Stomach smooth muscle (tissue), 2 donors: ENCODE results near the gene EMB.
"Not testable (repeated sequence)": the region's sequence is repeated elsewhere in the genome, so short reads cannot be mapped to it uniquely, and the experiment has no call there.

ENCODE experiments used
- H3K27ac ChIP-seq: one replicate; pipeline ENCODE4 v1.7.0; 2013; ENCODE audit warnings: mild to moderate bottlenecking, low read length, inconsistent platforms
- H3K27me3 ChIP-seq, 2 donors: one replicate each; pipeline ENCODE4 v1.7.0; 2013; ENCODE audit warnings: low read length in 2 of 2; ENCODE audit not compliant: insufficient read depth in 2 of 2, control insufficient read depth in 1 of 2
- H3K36me3 ChIP-seq, 2 donors: one replicate each; pipeline ENCODE4 v1.7.0; 2013; ENCODE audit warnings: low read length in 2 of 2; ENCODE audit not compliant: control insufficient read depth in 2 of 2, insufficient read depth in 2 of 2
- H3K4me1 ChIP-seq: one replicate; pipeline ENCODE4 v1.7.0; 2013; ENCODE audit warnings: low read length; ENCODE audit not compliant: control insufficient read depth, insufficient read depth
- H3K4me3 ChIP-seq, 2 donors: one replicate each; pipeline ENCODE4 v1.7.0; 2013; ENCODE audit warnings: low read length in 2 of 2
- H3K9ac ChIP-seq, 2 donors: one replicate each; pipeline ENCODE4 v1.7.0; 2013; ENCODE audit warnings: low read length in 2 of 2, mild to moderate bottlenecking in 1 of 2
- H3K9me3 ChIP-seq, 2 donors: one replicate each; pipeline ENCODE4 v1.7.0; 2013; ENCODE audit warnings: low read length in 2 of 2; ENCODE audit not compliant: control insufficient read depth in 2 of 2
- donor health status: healthy.
- donor health status: Pancreatic carcinoma.

The EMB gene

DNA sequence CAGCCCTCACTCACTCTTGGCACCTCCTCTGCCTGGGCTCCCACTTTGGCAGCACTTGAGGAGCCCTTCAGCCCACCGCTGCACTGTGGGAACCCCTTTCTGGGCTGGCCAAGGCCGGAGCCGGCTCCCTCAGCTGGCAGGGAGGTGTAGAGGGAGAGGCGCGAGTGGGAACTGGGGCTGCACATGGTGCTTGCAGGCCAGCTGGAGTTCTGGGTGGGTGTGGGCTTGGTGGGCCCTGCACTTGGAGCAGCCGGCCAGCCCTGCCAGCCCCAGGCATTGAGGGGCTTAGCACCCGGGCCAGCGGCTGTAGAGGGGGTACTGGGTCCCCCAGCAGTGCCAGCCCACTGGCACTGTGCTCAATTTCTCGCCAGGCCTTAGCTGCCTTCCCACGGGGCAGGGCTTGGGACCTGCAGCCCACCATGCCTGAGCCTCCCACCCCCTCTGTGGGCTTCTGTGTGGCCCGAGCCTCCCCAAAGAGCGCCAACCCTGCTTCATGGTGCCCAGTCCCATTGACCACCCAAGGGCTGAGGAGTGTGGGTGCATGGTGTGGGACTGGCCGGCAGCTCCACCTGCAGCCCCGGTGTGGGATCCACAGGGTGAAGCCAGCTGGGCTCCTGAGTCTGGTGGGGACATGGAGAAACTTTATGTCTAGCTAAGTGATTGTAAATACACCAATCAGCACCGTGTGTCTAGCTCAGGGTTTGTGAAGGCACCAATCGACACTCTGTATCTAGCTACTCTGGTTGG lies 71.6 kb downstream of the EMB start:
- H3K27me3 ChIP-seq, H3K4me1 ChIP-seq, H3K36me3 ChIP-seq, H3K27ac ChIP-seq, H3K4me3 ChIP-seq, H3K9me3 ChIP-seq, H3K9ac ChIP-seq: not testable (repeated sequence)

DNA sequence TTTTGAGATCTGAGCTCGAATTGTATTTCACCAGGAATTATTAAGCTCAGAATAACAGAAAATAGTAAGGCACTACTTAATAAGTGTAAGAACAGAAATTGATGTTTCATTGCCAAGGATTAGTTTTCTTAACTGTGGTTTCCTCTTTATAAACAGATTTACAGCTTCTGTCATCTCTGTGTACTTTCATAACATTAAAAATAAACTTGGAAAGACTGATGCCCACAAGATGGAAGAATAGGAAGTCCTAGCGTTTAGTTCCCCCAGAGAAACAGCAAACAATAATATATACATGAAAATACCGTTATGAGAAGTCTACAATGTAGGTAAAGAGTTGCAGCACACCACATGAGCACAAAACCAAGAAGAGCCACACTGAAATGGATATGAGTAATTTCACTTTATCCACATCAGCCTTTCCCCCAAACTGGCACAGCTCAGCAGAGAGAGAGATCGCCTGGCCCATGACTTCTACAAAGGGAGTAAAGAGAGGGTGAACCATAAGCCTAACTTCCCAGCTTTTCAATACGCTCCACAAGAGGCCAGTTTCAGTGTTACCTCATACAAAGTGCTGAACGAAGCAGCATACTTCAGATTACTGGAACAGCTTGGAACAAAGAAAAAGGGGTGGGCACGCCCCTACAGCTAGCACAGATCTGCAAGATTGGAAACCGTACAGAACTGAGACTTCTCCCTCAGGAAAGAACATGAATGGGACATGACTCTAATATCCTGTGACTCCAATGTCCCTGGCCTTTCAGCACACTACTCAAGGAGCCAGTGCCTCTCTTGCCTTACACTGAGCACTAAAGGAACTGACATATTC lies 75.4 kb downstream of the EMB start:
- Histone ChIP-seq H3K9ac (no peak overlapping the region), H3K9me3 (no peaks in the 10 kb centered on the region), H3K36me3 (no peaks in the 10 kb centered on the region), H3K27me3 (no peaks in the 10 kb centered on the region), H3K27ac (no peak overlapping the region), H3K4me3 (no peak overlapping the region), H3K4me1 (no peaks in the 10 kb centered on the region)

DNA sequence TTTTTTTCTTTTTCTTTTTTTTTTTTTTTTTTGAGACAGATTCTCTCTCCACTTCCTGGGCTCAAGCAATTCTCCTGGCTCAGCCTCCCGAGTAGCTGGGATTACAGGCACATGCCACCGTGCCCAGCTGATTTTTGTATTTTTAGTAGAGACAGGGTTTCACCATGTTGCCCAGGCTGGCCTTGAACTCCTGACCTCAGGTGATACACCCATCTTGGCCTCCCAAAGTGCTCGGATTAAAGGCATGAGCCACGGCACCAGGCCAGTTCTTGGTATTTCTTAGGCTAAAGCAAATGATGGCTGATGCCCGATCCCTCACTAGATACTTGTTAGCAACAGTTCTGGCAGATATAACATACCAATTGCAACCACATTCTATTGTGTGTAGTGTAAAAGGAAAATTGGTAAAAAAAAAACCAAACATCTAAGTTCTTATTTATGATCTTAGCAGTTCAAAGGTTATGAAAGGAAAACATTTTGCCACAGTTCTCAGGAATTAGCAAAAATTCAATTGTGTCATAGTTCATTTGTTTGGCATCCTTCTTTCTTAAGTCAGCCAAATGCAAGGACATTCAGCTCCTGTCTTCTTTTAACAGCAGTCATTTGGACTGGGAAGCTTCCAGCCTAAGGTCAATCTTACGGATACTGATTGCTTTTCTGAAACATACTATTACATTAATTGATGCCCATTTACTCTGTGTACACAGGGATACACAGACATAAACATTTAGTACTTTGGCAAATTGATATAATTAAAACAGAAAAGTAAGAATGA lies 76.4 kb downstream of the EMB start:
- not testable (repeated sequence) for H3K4me3 ChIP-seq, H3K9ac ChIP-seq, H3K9me3 ChIP-seq, H3K4me1 ChIP-seq, H3K27ac ChIP-seq, H3K27me3 ChIP-seq, H3K36me3 ChIP-seq

DNA sequence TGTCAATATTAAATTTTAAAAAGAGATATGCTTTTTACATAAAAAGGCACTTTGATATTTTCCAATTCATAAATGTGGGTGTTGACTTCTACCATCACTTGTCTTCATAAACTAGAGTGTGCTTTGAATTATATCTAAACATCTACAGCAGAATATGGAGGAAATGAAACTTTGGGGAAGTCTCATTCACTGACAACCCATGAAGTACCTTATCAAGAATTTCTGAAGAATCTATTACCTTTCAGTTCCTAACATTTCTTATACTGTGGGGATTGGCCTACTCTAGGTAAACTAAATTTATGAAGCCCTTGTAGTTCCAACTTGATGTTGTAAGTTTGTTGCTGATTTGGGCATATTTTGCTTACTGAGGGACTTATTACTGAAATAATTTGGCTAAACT lies 81.9 kb downstream of the EMB start:
- Histone ChIP-seq H3K9me3 (peaks cover 0 to 5% of the 10 kb centered on the region in 2 donors), H3K4me1 (no peaks in the 10 kb centered on the region), H3K4me3 (no peak overlapping the region), H3K36me3 (no peaks in the 10 kb centered on the region), H3K27ac (no peak overlapping the region), H3K27me3 (no peaks in the 10 kb centered on the region), H3K9ac (no peak overlapping the region)

DNA sequence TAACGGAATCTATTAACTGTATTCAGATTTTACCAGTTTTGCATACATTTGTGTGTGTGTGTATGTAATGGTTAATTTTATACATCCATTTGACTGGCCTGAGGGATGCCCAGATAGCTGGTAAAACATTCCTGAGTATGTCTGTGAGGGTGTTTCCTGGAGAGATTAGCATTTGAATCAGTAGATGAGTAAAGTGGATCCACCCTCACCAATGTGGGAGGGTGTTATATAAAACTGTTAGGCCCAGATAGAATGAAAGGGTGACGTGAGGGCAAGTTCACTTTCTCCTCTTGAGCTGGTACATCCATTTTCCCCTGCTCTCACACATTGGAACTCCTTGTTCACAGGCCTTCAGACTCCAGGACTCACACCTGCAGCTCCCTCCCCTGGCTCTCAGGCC lies 88.7 kb downstream of the EMB start:
- Histone ChIP-seq H3K9ac (no peak overlapping the region), H3K27ac (no peak overlapping the region), H3K4me1 (no peaks in the 10 kb centered on the region), H3K27me3 (no peaks in the 10 kb centered on the region), H3K9me3 (peaks cover 0 to 5% of the 10 kb centered on the region in 2 donors), H3K36me3 (no peaks in the 10 kb centered on the region), H3K4me3 (no peak overlapping the region)
